Tongue (tissue), 2 donors: Measurements from ENCODE around the gene ZBTB5. TPM values are rescaled to one million over a fixed set of nuclear protein-coding genes. Genes with fewer than 3 reads are reported as not detected.
"Not testable (repeated sequence)": the region's sequence is repeated elsewhere in the genome, so short reads cannot be mapped to it uniquely, and the experiment has no call there.

ENCODE experiments used
- DNase-seq: peaks from one replicate; pipeline ENCODE4 v3.0.0-alpha.2; 2015
- total RNA-seq: library from RNA; depleted of rRNA; stranded (reverse); fragments of >200 nt; gene quantifications from one replicate; pipeline ENCODE4 v1.2.3, GENCODE V29; 2014

The ZBTB5 gene
- total RNA-seq, 1 donor from 2014 or later: 20.8 TPM

DNA sequence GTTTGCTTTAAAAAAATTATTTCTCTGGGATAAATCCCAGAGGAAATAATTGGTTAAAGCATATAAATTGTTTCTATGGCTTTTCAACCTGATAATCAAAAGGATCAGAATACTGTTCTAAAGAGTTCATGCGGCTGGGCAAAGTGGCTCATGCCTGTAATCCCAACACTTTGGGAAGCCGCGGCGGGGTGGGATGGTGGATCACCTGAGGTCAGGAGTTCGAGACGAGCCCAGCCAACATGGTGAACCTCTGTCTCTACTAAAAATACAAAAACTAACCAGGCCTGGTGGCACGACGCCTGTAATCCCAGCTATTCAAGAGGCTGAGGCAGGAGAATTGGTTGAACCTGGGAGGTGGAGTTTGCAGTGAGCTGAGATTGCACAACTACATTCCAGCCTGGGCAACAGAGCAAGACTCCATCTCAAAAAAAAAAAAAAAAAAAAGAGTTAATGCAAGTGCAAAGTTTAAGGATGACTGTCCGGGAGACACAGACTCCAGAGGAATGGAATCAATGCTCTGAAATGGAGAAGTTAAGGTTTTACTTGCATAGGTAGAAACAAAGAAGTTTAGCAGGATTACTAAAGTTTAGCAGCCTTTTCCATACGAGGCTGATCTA lies 59.4 kb downstream of the ZBTB5 start:
- DNase-seq: no peak

DNA sequence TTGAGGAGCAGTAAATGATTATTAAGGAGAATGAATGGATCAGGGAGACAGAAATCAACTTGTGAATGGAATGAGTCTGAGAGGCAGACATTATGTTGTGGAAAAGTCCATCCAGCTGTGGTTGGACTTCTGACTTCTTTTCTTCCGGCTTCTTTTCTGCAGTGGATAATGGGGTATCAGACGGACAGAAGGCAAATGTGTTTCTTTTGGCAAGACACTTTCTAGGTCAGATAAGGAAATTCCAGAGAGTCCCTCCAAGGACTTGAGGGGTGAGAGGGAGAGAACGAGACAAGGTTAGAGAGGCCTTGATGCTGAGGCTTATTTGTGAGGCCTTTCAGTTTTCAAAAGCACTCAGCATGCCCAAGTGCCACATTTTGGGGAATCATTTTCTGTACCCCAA lies 59.9 kb downstream of the ZBTB5 start:
- DNase-seq: no peak

DNA sequence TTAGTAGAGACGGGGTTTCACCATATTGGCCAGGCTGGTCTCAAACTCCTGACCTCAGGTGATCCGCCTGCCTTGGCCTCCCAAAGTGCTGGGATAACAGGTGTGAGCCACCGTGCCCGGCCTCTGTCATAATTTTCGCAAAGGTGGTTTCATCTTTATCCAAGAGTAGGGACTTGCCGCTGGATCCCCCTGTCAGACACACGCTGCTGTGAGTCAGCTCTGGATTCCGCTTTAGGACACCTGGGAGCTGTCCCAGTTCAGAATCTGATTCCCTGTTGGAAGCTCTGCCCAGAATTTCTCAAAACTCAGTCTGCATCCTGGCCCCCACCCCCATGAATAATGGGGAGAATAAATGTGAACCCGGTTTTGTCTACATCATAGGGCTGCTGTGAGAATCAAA lies 60.7 kb downstream of the ZBTB5 start:
- no peak for DNase-seq

DNA sequence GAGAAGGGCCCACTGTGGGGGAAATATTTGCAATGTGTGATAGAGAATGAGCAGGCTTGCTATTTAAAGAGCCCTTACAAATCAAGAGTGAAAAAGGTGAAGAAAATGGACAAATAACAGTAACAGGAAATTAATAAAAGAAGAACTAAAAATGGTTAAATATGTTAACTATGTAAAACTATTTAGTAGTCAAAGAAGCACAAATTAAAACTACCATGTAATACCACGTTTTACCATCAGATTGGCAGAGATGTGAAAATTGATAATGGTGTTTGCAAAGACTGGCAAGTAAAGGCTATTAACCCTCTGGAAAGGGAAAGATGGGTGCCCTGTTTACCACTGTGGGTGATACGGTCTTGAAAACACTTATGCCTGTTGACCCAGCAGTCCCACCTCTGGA lies 65.9 kb downstream of the ZBTB5 start:
- no peak for DNase-seq

DNA sequence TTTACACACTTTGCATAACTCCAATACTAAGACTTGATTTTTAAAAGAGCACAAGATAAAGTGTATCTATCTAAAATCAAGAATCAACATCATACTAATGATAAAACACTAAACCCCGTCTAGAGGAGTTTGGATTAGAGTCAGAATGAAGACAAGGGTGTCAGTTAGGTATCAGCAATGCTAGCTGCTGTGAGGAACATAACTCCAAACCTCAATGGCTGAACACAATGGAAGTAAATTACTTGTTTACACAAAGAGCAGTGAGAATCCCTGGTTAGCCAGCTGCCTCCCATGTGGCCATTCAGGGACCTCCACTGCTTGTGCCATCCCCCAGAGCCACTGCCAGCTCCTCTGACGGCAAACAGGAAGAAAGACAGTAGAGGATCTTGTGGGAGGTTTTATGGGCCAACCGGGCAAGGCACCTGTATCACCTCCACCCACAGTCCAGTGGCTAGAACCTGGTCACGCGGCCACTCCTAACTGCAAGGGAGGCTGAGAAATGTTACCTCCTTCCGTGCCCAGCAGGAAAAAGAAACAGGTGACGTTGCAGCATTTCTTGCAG lies 66.7 kb downstream of the ZBTB5 start:
- DNase-seq: no peak

DNA sequence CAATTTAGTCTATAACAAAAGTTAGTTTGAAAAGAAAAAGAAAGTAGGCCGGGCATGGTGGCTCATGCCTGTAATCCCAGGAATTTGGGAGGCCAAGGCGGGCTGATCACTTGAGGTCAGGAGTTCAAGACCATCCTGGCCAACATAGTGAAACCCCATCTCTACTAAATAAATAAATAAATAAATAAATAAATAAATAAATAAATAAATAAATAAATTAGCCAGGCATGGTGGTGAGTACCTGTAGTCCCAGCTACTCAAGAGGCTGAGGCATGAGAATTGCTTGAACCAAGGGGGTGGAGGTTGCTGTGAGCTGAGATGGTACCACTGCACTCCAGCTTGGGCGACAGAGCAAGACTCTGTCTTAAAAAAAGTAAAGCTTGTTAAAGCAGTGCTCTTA lies 67.3 kb downstream of the ZBTB5 start:
- DNase-seq: not testable (repeated sequence)

DNA sequence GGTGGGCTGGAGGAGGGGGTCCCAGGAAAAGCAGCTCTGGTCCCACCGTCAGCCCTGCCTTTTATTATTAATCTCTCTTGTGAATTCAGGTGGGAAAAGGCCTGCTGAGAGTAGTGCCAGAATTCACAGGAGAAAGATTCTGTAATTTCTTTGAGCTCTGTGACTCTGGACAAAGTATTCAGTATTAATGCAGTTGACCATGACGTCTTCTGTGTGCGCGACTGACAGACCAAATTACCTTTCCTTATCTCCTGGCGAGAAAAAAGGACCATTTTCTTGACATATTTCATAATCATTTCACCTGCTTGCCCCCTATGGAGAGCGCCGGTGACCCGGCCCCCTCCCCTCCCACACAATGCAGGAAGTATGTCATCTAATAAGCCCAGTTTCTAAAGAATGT lies 69.6 kb downstream of the ZBTB5 start:
- DNase-seq: no peak

DNA sequence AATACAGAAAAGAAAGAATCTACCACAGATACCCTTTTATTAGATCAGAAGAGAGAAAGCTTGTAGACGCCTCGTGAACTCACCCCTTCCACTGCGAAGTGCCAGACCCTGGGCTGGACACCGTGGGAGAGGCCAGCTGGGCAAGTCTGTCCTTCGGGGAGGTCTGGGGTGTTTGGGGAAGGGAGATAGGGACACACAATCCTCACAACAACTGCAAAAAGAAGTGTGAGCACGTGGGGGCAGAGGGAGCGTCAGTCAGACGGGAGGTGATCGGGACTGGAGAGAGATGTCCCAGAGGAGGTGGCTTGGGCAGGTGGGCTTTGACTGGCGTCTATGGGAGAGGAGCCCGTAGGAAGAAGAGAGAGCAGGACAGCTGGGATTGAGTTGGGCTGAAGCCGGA lies 70.0 kb downstream of the ZBTB5 start:
- DNase-seq: no peak

DNA sequence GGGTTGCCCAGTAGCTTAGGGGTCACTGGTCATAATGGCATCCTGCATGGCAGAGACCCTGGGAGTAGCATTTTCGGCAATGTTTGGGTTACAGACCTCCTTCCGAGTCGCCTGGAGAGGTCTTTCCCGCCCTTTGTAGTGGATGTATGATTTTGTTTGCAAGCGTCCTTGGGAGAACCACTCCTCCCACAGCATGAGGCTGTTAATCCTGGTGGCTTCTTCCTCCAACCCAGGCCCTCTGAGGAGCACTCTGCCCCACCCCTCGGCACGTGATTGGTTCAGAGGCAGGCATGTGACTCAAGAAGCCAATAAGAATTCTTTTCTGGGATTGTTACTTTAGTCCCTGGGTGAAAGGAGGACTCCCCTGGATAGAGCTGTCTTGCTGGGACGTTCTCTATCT lies 73.0 kb downstream of the ZBTB5 start:
- DNase-seq: no peak

DNA sequence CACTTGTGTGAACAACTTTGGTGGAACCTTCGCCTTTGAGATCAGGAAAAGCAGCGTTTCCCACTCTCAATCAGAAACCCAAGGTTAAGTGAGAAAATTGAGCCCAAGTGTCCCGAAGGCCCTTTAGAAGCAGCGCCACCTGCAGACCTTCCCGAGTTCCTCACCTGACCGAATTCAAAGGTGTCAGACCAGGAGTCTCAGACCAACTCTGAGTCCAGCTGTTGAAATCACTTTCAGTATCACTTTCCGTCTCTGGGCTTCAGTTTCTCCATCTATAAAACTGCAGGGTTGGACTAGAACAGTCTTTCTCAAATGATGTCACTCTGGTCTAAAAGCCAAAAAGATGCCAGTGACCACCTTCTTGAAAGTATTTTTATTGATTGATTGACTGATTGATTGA lies 74.5 kb downstream of the ZBTB5 start:
- no peak for DNase-seq

Other genes starting within 250 kb of the ZBTB5 start
- 113 TPM for gene GRHPR, start 42.8 kb downstream of the ZBTB5 start, total RNA-seq
- gene POLR1E, start 20.5 kb upstream of the ZBTB5 start, total RNA-seq: 29.3 TPM
- gene FBXO10, start 110.9 kb upstream of the ZBTB5 start, total RNA-seq: 29.5 TPM
- 46.6 TPM for gene TOMM5, start 127.1 kb upstream of the ZBTB5 start, total RNA-seq
- gene FRMPD1, start 185.5 kb upstream of the ZBTB5 start, total RNA-seq: 3.3 TPM